GM18502 (cell line): ENCODE results near the gene OBSCN.

Experiments
- ATAC-seq: cut with Tn5 transposase; IDR thresholded peaks from one replicate; pipeline ENCODE4 v1.9.1; 2021; ENCODE audit warnings: mild to moderate bottlenecking; ENCODE audit not compliant: unreplicated experiment, poor library complexity

Gene OBSCN

GRCh38 chr1:228337031-228337564 is 129.3 kb downstream of the OBSCN start:
- ATAC-seq = no peak

GRCh38 chr1:228337711-228338520 is 130.1 kb downstream of the OBSCN start:
- no peak for ATAC-seq

GRCh38 chr1:228338521-228339051 is 130.7 kb downstream of the OBSCN start:
- no peak for ATAC-seq

- no peak for ATAC-seq
Observed at GRCh38 chr1:228339059-228339704, 131.3 kb downstream of the OBSCN start.

GRCh38 chr1:228339766-228340685 is 132.2 kb downstream of the OBSCN start:
- no peak for ATAC-seq

GRCh38 chr1:228340686-228341449 is 133.0 kb downstream of the OBSCN start:
- no peak for ATAC-seq

- ATAC-seq = no peak
Observed at GRCh38 chr1:228341450-228341813, 133.6 kb downstream of the OBSCN start.

GRCh38 chr1:228341814-228342626 is 134.2 kb downstream of the OBSCN start:
- no peak for ATAC-seq

GRCh38 chr1:228342627-228343190 is 134.9 kb downstream of the OBSCN start:
- ATAC-seq = no peak

- ATAC-seq = no peak
Observed at GRCh38 chr1:228343191-228343661, 135.4 kb downstream of the OBSCN start.

- ATAC-seq = no peak
Observed at GRCh38 chr1:228344631-228345072, 136.8 kb downstream of the OBSCN start.

GRCh38 chr1:228345201-228345930 is 137.5 kb downstream of the OBSCN start:
- no peak for ATAC-seq

GRCh38 chr1:228346731-228347130 is 138.9 kb downstream of the OBSCN start:
- ATAC-seq = no peak

- ATAC-seq = no peak
Observed at GRCh38 chr1:228347181-228347580, 139.3 kb downstream of the OBSCN start.

GRCh38 chr1:228348708-228349467 is 141.0 kb downstream of the OBSCN start:
- ATAC-seq = no peak

GRCh38 chr1:228349701-228350171 is 141.9 kb downstream of the OBSCN start:
- no peak for ATAC-seq
